CD14-positive monocyte (primary cell): ENCODE data around the gene DDX5. TPM values are rescaled to one million over a fixed set of nuclear protein-coding genes. Genes with fewer than 3 reads are reported as not detected.
A peak's percentile ranks its signal among the peaks of the same experiment; 100 is the strongest.

Experiments
- DNase-seq, 3 donors: peaks; one replicate each; pipeline ENCODE4 v3.0.0-alpha.2; 2011 to 2022
- H2AFZ ChIP-seq: 2 replicates; pipeline ENCODE4 v1.6.0; 2012; ENCODE audit warnings: mild to moderate bottlenecking, low read depth, low read length, inconsistent platforms; ENCODE audit not compliant: insufficient read depth, poor library complexity, severe bottlenecking
- H3K27ac ChIP-seq, 2 donors: 1 replicate in 1 of 2; 2 replicates in 1 of 2; pipeline ENCODE4 v1.5.1; 2012 to 2013; ENCODE audit warnings: low read length in 2 of 2, control low read depth in 1 of 2, inconsistent platforms in 1 of 2, low read depth in 1 of 2, mild to moderate bottlenecking in 1 of 2
- H3K27me3 ChIP-seq, 2 donors: one replicate each; pipeline versions ENCODE4 v1.6.0 to v1.6.1; 2011 to 2013; ENCODE audit warnings: low read length in 2 of 2; ENCODE audit not compliant: control insufficient read depth in 2 of 2, insufficient read depth in 2 of 2
- H3K36me3 ChIP-seq, 2 donors: replicated peaks in 1 of 2; 1 replicate in 1 of 2; 2 replicates in 1 of 2; pipeline versions ENCODE4 v1.5.1 to v1.6.1; 2012 to 2013; ENCODE audit warnings: low read length in 2 of 2, control low read depth in 1 of 2, inconsistent platforms in 1 of 2, mild to moderate bottlenecking in 1 of 2; ENCODE audit not compliant: insufficient read depth in 2 of 2, control insufficient read depth in 1 of 2
- H3K4me1 ChIP-seq, 2 donors: 1 replicate in 1 of 2; 2 replicates in 1 of 2; pipeline versions ENCODE4 v1.5.1 to v1.6.1; 2012 to 2013; ENCODE audit warnings: low read length in 2 of 2, control low read depth in 1 of 2, inconsistent platforms in 1 of 2, mild to moderate bottlenecking in 1 of 2, moderate library complexity in 1 of 2; ENCODE audit not compliant: insufficient read depth in 2 of 2, control insufficient read depth in 1 of 2
- H3K4me2 ChIP-seq: replicated peaks from 2 replicates; pipeline ENCODE3; 2012; ENCODE audit warnings: low read length, moderate library complexity, mild to moderate bottlenecking; ENCODE audit not compliant: poor library complexity, severe bottlenecking; ENCODE audit errors: extremely low read depth
- H3K4me3 ChIP-seq, 3 experiments: fragments of 200-600 bp in 1 of 3; sonication (generic) in 1 of 3; replicated peaks in 1 of 3; 1 replicate in 2 of 3; 2 replicates in 1 of 3; pipeline ENCODE4 v1.5.1; 2011 to 2013; ENCODE audit warnings: low read length in 3 of 3, mild to moderate bottlenecking in 3 of 3, control low read depth in 2 of 3, low read depth in 2 of 3, inconsistent platforms in 1 of 3, moderate library complexity in 1 of 3
- H3K79me2 ChIP-seq: 2 replicates; pipeline ENCODE4 v1.6.0; 2012; ENCODE audit warnings: mild to moderate bottlenecking, control low read depth, inconsistent platforms, low read length, moderate library complexity; ENCODE audit not compliant: insufficient read depth
- H3K9ac ChIP-seq: 2 replicates; pipeline ENCODE4 v1.6.0; 2017; ENCODE audit warnings: low read length, mild to moderate bottlenecking; ENCODE audit not compliant: insufficient read depth, poor library complexity, severe bottlenecking
- H3K9me3 ChIP-seq, 2 donors: replicated peaks in 1 of 2; 1 replicate in 1 of 2; 2 replicates in 1 of 2; pipeline versions ENCODE4 v1.5.1 to v1.6.1; 2012 to 2013; ENCODE audit warnings: low read length in 2 of 2, control low read depth in 1 of 2; ENCODE audit not compliant: control insufficient read depth in 1 of 2, insufficient read depth in 1 of 2
- H4K20me1 ChIP-seq: 2 replicates; pipeline ENCODE4 v1.6.0; 2012; ENCODE audit warnings: mild to moderate bottlenecking, low read length, control low read depth, moderate library complexity; ENCODE audit not compliant: insufficient read depth
- H3K27ac Mint-ChIP-seq, 7 donors: one replicate each; pipeline ENCODE4 v1.8.0; 2020; ENCODE audit warnings: mild to moderate bottlenecking in 7 of 7, mixed read lengths in 7 of 7, moderate library complexity in 6 of 7, inconsistent platforms in 2 of 7
- H3K27me3 Mint-ChIP-seq, 3 donors: one replicate each; pipeline ENCODE4 v1.8.0; 2021 to 2022; ENCODE audit warnings: low read depth in 3 of 3, mild to moderate bottlenecking in 3 of 3, mixed read lengths in 3 of 3, moderate library complexity in 3 of 3, inconsistent platforms in 1 of 3
- H3K36me3 Mint-ChIP-seq, 2 donors: one replicate each; pipeline ENCODE4 v1.8.0; 2020; ENCODE audit warnings: mixed read lengths in 2 of 2, inconsistent platforms in 1 of 2, mild to moderate bottlenecking in 1 of 2
- H3K4me1 Mint-ChIP-seq: one replicate; pipeline ENCODE4 v1.8.0; 2020; ENCODE audit warnings: mild to moderate bottlenecking, mixed read lengths
- H3K4me3 Mint-ChIP-seq, 2 donors: one replicate each; pipeline ENCODE4 v1.8.0; 2020; ENCODE audit warnings: mild to moderate bottlenecking in 2 of 2, mixed read lengths in 2 of 2, moderate library complexity in 1 of 2
- H3K9me3 Mint-ChIP-seq, 7 donors: one replicate each; pipeline ENCODE4 v1.8.0; 2020 to 2022; ENCODE audit warnings: mixed read lengths in 7 of 7, mild to moderate bottlenecking in 6 of 7, moderate library complexity in 6 of 7, inconsistent platforms in 2 of 7
- WGBS: methylation state at CpG from one replicate; pipeline ENCODE4 v1.1.5; 2013; ENCODE audit warnings: missing lambda C conversion rate; ENCODE audit not compliant: insufficient coverage; 5-methylcytosine and 5-hydroxymethylcytosine counted together
- intact Hi-C, 2 donors: fragments of 100-400 bp; cut with micrococcal nuclease; formaldehyde crosslinking; loops; one replicate each; pipeline versions ENCODE4 v1.15.0 to v1.15.1; 2023
- polyA plus RNA-seq, 3 donors: library from polyadenylated mRNA; depleted of rRNA in 1 of 3; unstranded in 2 of 3; stranded (reverse) in 1 of 3; fragments of 300-500 nt in 2 of 3; fragments of >200 nt in 1 of 3; fragmentation: Illumina TruSeq in 2 of 3; gene quantifications; 1 replicate in 2 of 3; 2 replicates in 1 of 3; pipeline ENCODE4 v1.2.3, GENCODE V29; 2012 to 2021
- TF ChIP-seq, protein P1 (sequence below): fragments of 200-600 bp; IDR thresholded peaks from one replicate; pipeline ENCODE4 v1.8.0; 2022; ENCODE audit warnings: antibody characterized with exemption, mild to moderate bottlenecking

The DDX5 gene
- polyA plus RNA-seq, 3 donors, result 642 to 2,061 (median 777) TPM

- intact Hi-C loops, result no loop called here
- peak overlapping the region; percentile 100 for H3K27ac Mint-ChIP-seq
- H3K4me3 ChIP-seq, result peak overlapping the region; percentile 91 to 99 (median 99)
- H3K36me3 Mint-ChIP-seq, result peaks cover 56 to 57% of the 10 kb centered on the region in 2 donors
- H3K4me1 Mint-ChIP-seq, result peaks cover 36% of the 10 kb centered on the region
- peak overlapping the region; percentile 94 for H3K4me2 ChIP-seq
- peak; percentile 82 to 88 (median 82) for DNase-seq
- no peaks in the 10 kb centered on the region for H3K9me3 ChIP-seq
- H3K9ac ChIP-seq, result peak overlapping the region; percentile 99
- peak overlapping the region; percentile 99 to 100 for H3K4me3 Mint-ChIP-seq
- no peak overlapping the region for H2AFZ ChIP-seq
- H3K27me3 Mint-ChIP-seq, result no peaks in the 10 kb centered on the region
- WGBS, result under 1% methylated on average over 70 of the region's 76 CpGs
- TF ChIP-seq, protein P1, sequence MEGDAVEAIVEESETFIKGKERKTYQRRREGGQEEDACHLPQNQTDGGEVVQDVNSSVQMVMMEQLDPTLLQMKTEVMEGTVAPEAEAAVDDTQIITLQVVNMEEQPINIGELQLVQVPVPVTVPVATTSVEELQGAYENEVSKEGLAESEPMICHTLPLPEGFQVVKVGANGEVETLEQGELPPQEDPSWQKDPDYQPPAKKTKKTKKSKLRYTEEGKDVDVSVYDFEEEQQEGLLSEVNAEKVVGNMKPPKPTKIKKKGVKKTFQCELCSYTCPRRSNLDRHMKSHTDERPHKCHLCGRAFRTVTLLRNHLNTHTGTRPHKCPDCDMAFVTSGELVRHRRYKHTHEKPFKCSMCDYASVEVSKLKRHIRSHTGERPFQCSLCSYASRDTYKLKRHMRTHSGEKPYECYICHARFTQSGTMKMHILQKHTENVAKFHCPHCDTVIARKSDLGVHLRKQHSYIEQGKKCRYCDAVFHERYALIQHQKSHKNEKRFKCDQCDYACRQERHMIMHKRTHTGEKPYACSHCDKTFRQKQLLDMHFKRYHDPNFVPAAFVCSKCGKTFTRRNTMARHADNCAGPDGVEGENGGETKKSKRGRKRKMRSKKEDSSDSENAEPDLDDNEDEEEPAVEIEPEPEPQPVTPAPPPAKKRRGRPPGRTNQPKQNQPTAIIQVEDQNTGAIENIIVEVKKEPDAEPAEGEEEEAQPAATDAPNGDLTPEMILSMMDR, result no peak
- no peaks in the 10 kb centered on the region for H3K27me3 ChIP-seq
- peaks cover 53 to 57% of the 10 kb centered on the region in 2 donors for H3K36me3 ChIP-seq
- H3K27ac ChIP-seq, result peak overlapping the region; percentile 99 to 100
- H4K20me1 ChIP-seq, result peaks cover 61% of the 10 kb centered on the region
- H3K79me2 ChIP-seq, result peaks cover 90% of the 10 kb centered on the region
- peaks cover 0 to 5% (median 2%) of the 10 kb centered on the region in 7 donors for H3K9me3 Mint-ChIP-seq
- H3K4me1 ChIP-seq, result peaks cover 21 to 40% of the 10 kb centered on the region in 2 donors
These were observed 519 bp downstream of the DDX5 start for GRCh38 chr17:64505340-64506200.

- Mint-ChIP-seq H3K27ac (peak overlapping the region; percentile 94 to 100 (median 100)), H3K9me3 (peaks cover 0 to 5% (median 2%) of the 10 kb centered on the region in 7 donors), H3K4me1 (peaks cover 39% of the 10 kb centered on the region), H3K4me3 (peak overlapping the region; percentile 99 to 100), H3K36me3 (peaks cover 57 to 58% of the 10 kb centered on the region in 2 donors), H3K27me3 (no peaks in the 10 kb centered on the region)
- peaks cover 69% of the 10 kb centered on the region for H4K20me1 ChIP-seq
- intact Hi-C loops, result no loop called here
- no peaks in the 10 kb centered on the region for H3K9me3 ChIP-seq
- no peak overlapping the region for H2AFZ ChIP-seq
- peaks cover 21 to 40% of the 10 kb centered on the region in 2 donors for H3K4me1 ChIP-seq
- H3K4me3 ChIP-seq, result peak overlapping the region; percentile 91 to 99 (median 99)
- TF ChIP-seq, protein P1, result no peak
- peaks cover 88% of the 10 kb centered on the region for H3K79me2 ChIP-seq
- no peaks in the 10 kb centered on the region for H3K27me3 ChIP-seq
- DNase-seq, result peak in 1 of 3 donors; percentile 31
- WGBS, result 0% methylated on average over 10 of the region's 13 CpGs
- H3K4me2 ChIP-seq, result peak overlapping the region; percentile 94
- peak overlapping the region; percentile 99 to 100 for H3K27ac ChIP-seq
- peak overlapping the region; percentile 99 for H3K9ac ChIP-seq
- H3K36me3 ChIP-seq, result peaks cover 53 to 57% of the 10 kb centered on the region in 2 donors
These were observed 1.2 kb downstream of the DDX5 start for GRCh38 chr17:64504769-64505339.
